ENCODE data around the gene ARHGAP26.

Gene ARHGAP26

DNA sequence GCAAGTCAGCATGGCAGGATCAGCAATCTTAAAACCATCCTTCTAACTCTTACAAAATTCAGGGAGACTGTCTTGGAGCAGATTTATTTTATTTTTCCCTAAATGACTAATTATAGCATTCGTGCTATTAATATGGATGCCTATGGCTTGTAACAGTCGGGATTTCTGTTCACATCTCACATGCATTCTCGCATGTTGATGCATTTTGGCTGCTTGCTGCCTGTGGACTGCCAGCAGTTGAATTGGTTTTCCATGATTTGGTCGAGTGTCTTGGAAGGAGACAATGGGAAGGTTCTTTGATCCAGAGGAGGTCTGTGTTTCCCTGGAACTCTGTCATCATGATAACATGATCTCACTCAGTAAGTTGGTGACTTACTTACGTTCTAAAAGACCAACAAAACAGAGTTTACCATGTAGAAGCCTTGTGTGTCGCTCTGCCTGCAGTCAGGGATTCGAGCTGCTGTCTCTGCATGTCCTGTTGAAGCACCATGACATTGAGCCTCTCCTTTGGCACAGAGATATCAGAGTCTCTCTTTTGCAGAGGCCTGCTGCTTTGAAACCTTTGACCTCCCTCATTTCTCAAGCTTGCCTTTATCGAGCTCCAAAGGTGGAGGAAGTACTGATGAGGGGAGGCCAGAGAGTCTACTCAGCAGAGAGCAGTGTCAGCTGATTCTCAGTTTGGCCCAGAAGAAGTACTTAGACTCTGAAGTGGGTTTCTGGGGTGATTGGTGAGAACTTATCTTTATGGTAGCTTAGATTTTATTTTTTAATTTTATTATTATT lies 82.4 kb downstream of the ARHGAP26 start:
- no peak for DNase-seq (ENCODE audit: low read depth)

DNA sequence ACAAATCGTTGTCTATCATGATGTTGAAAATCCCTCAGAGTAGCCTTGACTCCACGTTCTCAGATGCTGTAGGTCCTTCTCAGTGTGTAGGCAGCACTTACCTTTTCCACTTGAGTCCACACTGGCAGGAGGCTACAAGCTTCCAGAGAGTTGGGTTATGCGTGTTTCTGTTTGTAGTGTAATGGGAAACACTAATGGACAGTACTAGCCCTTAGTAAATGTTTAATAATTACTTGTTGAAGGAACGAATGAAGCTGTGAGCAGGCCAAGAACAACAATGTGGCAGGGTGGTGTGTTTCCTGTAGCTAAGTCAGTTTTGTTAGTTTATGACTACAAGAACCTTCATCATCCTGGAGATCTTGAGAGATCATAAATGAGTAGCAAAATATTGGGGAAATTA lies 83.5 kb downstream of the ARHGAP26 start:
- no peak for DNase-seq (ENCODE audit: low read depth)

DNA sequence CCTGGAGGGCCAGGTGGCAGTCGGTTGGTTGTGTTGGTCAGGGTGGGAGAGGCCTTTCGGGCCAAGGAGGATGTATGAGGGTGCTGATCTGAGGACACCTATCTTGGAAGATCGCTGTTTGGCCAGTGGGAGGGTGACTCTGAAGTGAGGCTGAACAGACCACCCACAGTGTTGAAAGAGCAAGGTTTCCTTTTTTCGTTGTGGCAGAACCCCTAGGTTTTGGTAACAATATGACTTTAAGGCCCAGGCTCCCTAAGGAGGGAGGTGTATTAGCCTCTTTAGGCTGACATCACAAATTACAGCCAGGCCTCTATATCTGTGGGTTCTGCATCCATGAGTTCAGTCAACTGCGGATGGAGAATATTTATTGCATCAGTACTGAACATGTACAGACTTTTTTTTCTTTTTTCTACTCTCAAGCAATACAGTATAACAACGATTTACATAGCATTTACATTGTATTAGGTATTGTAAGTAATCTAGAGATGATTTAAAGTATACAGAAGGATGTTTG lies 86.1 kb downstream of the ARHGAP26 start:
- no peak for DNase-seq (ENCODE audit: low read depth)

DNA sequence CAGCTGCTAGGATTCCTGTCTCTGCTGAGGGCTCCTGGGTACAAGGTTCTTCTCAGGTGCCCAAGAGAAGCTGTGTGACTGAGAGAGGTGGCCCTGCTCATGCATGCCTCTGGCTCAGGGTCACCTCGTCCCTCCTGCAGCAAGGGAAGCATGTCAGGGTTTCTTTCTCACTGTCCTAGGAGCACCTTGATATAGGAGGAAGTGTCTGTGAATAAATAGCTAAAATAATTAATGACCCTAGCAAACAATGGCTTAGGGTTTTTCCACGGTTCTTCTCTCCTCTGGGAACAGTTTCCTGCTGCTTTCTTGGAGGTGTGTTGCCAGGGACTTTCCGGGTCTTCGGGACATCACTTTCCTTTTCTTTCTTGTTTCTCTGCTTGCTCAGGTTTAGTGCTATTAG lies 87.2 kb downstream of the ARHGAP26 start:
- DNase-seq (ENCODE audit: low read depth) = no peak

DNA sequence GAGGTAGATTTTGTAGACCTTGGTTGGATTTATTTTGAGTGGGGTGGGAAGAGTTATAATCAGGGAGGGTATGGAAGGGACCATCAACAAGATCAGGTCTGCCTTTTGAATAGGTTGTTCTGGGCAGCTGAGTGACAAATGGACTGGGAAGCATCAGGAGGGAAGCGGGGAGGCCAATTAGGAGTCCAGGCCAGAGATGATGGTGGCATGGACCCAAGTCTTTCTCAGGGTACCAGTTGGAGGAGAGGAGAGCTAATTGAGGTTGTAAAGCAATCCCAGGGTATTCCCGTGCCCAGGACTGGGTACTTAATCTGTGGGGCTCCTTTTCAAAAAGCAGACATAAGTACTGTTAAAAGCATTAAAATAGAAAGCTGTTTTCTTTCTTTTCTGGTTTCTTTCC lies 88.9 kb downstream of the ARHGAP26 start:
- DNase-seq (ENCODE audit: low read depth) = no peak

DNA sequence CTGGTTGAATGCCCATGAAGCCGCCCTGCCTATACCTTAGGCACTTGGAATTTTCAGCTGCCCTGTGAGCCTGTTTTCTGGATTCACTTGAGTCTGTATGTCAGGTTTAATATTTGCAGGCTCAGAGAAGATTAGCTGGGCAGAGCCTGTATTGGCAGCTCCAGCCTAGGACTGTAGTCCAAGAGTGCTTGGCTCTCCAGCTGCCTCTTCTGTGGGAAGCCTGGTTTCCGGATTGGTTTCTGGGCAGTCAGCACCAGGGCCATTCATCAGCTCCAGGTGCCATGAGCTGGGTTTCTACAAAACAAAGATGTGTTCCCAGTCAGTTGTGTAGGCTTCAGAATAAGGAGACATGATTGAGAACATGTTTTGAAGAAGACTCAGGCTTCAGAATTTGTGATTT lies 90.1 kb downstream of the ARHGAP26 start:
- DNase-seq (ENCODE audit: low read depth) = no peak

DNA sequence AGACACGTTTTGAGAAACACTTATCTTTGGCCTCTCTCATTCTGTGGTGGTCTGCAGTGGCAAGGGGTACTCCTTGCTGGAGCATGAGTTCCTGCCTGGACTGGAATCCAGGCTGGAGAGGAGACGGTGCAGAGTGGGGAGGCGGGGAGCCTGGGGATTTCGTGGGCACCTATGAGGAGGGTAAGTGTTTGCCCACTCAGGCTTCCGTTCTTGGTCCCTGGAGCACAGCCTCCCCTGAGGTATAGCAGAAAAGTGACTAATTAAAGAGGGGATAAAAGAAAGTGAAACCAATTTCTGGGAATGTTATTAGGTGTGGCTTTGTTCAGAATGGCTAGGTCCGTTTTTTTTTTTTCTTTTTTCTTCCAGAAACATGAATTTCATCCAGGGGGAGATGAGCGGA lies 90.8 kb downstream of the ARHGAP26 start:
- DNase-seq (ENCODE audit: low read depth) = no peak

DNA sequence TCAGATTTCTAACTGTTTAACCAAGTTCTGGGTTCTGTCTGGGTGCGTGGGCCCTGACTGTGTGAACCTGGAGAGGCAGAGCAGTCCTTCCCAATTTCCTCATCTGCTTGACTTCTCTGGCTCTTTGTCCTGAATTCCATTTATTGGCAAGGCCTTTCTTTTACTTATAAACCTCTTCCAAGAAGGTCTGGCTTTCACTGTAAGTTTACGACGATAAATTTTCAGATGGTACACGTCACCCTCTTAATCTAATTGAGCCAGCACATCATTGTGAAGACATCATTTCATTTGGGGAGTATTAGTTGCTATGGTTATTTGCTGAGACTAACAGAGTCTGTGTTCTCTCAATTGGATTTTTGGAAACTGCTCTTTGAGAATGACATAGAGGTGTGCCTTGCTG lies 92.4 kb downstream of the ARHGAP26 start:
- peak; percentile 58 for DNase-seq (ENCODE audit: low read depth)

DNA sequence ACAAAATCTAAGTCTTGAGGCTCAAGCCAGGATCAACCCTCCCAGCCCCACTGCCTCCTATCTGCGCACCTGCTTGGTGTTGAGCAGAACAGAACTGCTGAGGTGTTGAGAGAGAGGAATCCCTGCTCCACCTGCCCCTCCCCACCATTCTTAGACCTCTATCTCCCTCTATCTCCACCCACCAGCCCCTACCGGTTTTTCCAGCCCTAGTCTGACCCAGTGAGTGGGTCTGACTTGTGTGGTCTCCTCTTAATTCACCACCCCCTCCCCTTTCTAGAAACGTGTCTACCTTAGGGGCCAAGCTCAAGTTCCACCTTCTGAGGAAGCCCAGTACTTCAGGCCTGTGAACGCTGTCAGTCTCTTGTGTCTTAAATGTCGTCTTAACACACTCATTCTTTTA lies 93.7 kb downstream of the ARHGAP26 start:
- no peak for DNase-seq (ENCODE audit: low read depth)

DNA sequence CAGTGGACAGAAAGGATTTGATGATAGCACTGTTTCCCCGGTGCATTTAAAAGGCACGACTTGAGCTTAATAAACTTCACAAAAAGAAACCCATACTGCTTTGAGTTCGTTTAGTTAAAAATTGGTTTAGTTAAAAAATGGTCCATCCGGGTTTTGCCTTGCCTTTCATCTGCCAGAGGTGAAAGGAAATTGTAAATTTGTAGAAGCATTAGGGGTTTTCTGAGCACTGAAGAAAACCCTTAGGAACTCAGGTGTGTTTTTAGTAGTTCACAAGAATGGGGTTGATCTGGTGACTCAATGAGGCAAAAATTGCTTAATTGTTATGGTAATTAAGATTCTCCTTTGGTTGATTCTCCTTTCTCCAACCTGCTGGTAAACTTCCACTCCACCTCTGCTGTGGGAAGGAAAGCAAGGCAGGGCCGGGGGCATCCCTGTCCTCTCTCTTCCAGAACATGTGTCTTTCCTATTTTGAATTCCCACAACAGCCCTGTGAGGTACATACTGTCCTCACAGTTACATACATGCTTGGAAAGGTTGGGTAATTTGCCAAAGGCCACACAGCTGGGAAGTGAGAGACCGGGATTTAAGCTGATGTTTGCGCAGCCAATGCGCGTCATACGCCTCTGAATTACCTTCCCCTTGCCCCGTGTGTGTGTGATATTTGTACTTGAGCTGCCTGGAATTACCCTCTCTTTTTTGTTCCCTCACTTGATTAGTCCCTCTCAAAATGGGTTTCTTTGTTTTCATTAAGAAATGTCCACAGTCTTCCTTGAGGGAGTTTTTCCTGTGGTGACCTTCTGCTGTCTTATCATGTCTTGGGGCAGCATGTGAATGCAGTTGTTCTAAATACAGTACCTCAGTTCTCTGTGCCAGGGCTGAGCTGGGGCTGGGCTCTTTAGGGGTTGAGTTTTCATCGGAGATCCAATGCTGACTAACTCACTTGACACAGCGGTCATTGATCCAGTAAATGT lies 94.4 kb downstream of the ARHGAP26 start:
- no peak for DNase-seq (ENCODE audit: low read depth)

DNA sequence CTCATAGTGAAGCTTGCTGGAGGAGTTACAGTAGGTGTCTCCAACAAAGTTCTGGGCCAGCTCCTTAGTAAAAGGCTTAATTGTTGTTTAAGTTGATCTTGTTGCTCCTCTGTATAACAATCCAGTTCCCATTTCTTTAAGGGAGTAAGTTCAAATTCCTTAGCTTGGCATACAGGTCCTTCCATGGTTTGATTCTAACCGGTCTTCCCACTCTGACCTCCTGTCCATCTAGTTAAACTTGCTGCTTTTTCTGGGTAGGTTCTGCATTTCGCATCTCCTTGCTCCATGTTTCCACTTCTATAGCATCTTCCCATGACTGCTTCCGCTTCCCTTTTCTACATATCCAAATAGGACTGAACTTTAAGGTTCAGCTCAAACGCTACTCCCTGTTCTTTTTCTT lies 95.5 kb downstream of the ARHGAP26 start:
- no peak for DNase-seq (ENCODE audit: low read depth)

DNA sequence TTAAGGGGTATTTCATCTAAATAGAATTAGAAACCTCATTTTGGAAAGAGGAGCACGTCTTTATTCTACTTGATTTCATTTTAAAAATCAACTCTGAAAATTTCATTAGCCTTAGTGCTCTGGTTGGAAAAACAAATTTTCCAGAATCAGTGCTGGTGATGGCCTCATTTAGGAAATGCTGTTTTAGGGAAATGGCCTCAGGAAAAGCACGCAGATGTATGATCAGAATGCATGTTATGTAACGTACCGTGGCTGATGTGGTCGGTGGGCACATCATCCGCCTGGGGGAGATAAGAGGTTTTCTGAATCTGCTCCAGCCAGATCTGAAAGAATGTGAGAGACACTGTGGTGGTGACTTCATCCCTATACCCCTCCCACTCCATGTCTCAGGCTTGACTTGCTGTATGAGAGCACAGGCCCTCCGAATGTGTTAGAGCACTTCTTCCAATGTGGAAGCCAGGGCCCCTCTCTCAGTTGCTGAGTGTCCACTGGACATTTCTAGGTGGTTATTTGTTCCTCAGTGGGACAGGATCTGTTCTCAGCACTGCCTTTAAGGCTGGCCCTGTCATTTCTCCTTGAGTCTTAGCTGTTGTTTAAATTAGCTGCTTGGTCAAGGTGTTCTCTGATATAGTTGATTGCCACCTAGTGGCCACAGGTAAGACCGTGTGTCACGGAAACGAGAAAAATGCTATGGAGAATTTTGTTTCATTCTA lies 96.5 kb downstream of the ARHGAP26 start:
- DNase-seq (ENCODE audit: low read depth) = peak; percentile 44

DNA sequence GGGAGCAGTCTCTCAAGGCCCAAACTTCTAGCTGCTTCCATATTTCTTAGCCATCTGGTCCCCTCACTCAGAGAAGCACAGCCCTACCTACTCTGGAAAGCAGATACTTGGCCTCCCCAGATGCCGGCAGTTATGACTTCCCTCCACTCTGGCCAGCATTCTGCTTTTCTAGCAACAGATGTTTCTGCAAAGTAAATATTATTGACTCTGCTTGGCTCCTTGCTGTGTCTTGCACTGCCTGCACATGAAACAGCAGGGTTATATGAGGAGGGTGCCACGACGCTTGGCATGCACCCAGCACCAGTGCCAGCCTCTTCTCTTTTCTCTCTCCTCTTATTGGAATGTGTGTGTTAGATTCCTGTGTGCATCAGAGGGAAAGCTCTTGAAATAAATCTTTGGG lies 99.7 kb downstream of the ARHGAP26 start:
- DNase-seq (ENCODE audit: low read depth) = peak; percentile 77

DNA sequence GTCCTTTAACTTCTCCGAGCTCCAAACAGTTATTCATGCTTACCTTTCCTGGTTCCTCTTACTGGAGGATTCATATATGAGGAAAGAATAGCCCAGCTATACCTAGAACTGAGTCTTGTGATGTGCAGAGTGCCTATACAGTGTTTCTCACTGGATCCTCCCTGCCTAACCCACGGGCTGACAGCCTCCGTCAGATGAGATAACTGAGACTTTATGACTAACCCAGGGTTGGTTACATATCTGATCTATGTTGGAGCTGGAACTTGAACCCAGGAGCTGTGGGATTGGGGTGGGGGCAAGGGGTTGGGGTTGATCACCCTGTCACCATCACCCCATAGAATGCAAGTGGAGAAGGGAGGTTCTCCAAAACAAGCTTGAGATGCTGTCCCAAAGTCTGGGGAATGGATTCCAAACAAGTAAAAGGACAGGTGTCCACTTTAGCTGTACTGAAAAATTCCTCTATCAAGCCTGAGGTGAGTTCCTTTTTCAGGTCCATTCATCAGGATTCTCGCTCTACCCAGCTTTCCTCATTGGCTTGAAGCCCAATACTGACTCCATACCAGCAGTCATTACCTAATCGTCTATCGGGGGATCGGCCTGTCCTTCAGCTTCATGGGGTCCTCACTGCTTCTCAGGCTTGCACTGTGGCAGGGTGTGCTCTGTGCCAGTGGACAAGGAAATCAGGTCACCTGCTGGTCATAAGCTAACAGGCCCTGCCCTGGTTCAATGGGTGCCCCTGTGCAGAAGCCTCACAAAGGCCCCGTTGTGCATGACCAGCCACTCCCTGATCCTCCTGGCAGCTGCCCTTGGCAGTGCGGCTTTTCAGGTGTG lies 100.6 kb downstream of the ARHGAP26 start:
- no peak for DNase-seq (ENCODE audit: low read depth)

DNA sequence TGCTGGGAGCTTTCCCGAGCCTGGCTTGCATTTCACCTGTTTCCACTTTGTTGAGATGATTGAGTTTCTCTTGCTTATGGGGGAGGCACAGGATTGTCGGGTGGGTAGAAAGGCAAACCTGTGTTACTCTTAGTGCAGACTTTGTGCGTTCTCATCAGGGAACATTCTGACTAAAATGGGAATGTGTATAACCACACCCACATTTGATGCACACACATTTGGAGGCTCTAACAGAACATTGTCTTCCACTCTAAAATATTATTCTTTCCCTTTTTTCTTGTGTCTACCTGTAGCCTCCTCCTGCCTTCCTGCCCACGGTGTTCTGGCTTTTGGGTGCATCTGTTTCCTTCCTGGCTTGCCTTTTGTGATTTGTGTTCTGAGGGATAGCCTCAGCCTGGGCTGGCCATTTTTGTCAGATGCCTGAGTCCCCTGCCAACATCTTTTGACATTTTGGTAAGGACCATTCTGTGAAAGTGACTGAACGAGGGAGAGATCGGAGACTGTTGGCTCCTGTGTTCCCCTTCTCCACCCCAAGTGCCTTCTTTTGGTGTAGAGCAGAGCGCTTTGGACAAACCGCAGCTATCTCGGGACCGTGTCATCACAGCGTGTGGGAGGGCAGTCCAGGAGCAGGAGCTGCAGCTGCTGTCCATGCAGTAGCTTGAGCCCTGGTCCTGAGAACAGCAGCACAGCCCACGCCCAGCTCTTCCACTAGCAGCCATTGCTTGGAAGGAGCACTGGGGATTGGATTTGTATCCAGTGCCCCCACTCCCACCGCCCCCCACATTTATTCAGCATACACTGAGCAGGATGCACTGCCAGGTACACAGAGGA lies 101.4 kb downstream of the ARHGAP26 start:
- DNase-seq (ENCODE audit: low read depth) = no peak

DNA sequence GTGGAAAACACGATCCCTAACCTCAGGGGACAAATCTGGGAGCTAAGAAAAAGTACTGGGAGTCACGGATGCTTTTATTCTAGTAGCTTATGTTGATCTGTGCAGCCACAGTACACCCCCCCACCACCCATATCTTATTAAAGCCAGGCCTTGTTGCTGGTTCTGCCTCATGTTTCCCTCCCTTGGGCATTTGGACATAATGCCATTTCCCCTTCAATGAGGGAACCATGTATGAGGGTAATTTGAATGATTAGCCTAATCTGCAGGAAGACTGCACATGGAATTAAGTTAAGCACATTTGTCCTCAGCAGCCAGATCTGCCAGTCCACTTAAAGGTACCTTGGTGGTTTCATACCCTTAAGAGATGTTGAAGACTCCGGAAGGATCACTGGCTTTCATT lies 102.0 kb downstream of the ARHGAP26 start:
- DNase-seq (ENCODE audit: low read depth) = no peak

DNA sequence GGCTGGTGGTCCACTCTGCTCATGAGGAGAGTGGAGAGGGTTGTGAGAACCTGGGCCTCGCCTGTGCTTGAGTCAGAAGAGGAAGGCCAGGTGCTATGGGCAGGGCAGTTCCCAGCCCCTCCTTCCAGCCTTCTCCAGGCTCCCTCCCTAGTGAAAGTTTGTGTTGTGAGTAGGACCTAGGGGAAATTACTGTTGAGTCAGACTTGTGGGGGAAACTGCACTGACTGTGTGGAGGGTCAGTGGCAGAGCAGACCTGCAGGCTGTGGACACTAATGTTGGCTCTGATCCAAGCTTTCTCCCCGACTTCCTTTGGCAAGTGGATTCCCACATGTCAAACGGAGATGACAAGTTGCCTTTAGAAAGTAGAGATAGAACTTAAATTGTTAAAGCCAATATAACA lies 102.6 kb downstream of the ARHGAP26 start:
- no peak for DNase-seq (ENCODE audit: low read depth)

DNA sequence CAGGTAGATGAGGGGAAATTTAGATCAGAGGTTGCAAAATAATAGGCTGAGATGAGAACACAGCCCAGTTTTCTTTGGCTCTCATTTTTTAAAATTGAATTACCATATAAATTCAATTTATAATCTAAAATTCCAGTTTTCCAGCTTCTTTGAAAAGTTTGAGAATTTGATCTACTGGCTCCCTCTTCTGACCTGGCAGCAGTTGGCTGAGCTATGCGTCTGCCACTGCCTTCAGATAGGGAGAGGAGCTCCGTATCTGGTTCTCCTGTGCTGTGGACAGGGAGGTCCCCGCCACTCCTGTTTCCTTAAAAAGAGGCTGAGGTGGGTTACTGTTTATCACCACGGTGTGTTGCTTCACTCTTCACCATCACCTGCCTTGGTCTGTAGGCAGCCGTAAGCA lies 103.7 kb downstream of the ARHGAP26 start:
- DNase-seq (ENCODE audit: low read depth) = no peak

DNA sequence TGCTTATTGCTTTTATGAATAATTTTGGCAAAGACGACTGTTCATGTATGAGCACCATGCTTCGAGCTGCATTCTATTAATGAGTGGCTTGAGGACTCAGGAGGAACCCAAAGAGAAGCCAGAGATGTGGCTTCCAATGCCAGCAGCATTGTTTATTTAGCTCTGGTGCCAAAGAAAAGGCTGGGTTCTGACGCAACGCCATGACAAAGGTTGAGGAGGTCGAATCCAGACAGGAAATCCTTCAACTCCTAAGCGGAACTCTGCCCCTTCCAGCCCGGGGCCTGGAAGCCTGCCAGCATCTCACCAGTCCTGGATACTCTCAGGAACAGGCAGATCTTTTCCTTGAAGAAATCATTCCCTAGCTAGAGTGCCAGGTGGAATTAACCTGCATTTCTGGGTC lies 104.4 kb downstream of the ARHGAP26 start:
- peak; percentile 81 for DNase-seq (ENCODE audit: low read depth)

DNA sequence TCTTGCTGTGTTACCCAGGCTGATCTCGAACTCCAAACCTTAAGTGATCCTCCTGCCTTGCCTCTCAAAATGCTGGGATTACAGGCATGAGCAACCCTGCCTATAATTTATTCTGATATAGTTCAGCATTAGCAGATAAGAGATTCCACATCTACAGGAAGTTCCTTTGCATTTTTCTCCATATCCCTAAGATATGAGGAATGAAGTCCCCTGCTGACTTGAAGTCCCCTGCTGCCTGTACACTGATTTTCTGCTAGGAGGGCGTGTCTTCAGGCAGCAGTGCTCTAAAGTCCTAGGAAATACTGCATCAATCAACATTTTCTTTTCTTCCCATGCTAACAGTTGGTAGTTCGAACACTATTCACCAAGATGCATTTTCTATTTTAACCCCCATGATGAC lies 105.8 kb downstream of the ARHGAP26 start:
- DNase-seq (ENCODE audit: low read depth) = no peak

DNA sequence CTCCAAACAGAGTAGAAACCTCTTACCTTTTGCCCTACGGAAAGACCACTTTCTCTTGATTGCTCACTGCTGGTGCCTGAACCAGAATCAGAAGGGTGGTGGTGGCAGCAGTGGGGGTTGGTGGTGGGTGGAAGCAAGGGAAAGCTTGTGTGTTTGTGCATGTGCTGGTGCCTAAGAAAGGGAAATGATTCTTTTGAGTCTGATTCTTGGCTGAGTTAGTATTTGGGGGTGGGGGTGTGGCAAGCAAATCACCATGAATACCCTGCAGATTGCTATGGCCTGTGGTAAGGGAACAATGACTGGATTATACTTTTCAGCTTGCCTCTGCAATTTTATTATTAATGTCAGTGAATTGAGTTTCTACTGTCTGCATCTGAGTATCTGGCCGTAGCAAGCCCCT lies 106.6 kb downstream of the ARHGAP26 start:
- no peak for DNase-seq (ENCODE audit: low read depth)

Data from fibroblast of gingiva (primary cell).